Measurements from ENCODE around the gene OCA2.

OCA2 gene

DNA sequence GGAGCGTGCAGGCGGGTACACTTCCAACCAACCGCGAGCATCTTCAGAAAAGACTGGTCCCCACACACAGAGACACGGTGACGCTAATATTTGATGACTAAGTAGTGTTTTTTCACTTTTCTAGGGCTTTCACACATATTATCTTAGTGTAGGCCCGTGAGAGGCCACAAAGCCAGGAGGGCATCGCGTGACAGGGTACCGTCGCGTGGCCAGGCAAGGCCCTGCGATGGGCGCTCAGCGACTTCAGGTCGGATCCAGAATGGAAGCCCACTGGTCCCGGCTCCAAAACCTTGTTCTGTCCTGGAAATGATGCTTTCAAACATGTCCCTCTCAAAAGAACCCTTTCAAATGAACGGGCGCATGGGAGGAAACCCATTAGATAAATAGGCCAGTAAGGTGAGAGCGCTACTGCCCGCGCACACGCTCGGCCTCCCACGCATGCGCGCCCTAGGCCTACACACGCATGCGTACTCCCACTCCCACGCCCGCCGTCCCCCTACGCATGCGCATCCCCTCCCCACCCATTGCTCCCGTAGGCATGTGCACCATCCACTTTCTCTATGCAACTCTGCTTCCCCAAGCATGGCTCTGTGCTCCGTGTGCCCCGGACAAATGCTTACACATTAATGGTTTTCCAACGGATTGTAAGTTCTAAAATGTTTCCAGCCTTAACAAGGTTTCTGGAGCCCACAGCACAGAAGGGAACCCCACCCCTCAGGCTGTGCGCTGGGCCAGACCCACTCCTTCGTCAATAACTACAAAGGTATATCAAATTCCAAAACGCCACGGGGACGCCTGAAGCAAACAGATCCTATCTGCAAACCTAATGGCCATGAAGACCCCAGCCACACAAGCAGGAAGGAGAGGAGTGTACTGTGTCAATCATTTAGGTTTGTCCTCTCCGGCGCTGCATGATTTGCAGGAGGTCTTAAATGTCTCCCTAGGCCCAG is 72.1 kb downstream of the OCA2 start:
- H3K36me3 ChIP-seq (ENCODE audit: insufficient read depth, low read length), result no peaks in the 10 kb centered on the region
- H3K9ac ChIP-seq (ENCODE audit: low read depth, low read length), result no peak overlapping the region
- H3K4me1 ChIP-seq (ENCODE audit: insufficient read depth, low read length), result no peaks in the 10 kb centered on the region
- H3K9me3 ChIP-seq (ENCODE audit: insufficient read depth, low read depth, low read length), result no peaks in the 10 kb centered on the region
- H3K27me3 ChIP-seq (ENCODE audit: insufficient read depth, low read length), result no peaks in the 10 kb centered on the region
- WGBS, result 96% methylated on average over 45 of the region's 45 CpGs
- no peak overlapping the region for H3K27ac ChIP-seq (ENCODE audit: low read depth, low read length)
- no peak overlapping the region for H3K4me3 ChIP-seq (ENCODE audit: low read length)

DNA sequence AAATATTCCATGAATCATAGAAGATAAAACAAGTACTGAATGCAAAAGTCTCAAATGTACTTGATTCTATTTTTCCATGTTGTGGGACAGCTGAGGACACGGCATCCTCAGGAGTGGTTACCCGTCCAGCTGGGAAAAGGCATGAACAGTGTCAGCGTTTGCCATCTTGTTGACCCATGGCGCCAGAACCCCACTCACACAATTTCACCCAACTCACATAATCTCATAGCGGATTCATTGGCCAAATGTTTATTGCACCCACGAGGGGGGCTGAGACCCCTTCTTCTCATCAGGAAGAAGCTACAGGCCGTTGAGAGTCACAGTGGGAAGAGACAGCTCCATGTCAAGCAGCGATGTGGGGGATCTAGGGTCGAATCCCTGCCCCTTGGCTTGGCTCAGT is 72.9 kb downstream of the OCA2 start:
- 92% methylated on average over 9 of the region's 9 CpGs for WGBS
- Histone ChIP-seq H3K9me3 (ENCODE audit: insufficient read depth, low read depth, low read length) (no peaks in the 10 kb centered on the region), H3K9ac (ENCODE audit: low read depth, low read length) (no peak overlapping the region), H3K27me3 (ENCODE audit: insufficient read depth, low read length) (no peaks in the 10 kb centered on the region), H3K4me1 (ENCODE audit: insufficient read depth, low read length) (no peaks in the 10 kb centered on the region), H3K4me3 (ENCODE audit: low read length) (no peak overlapping the region), H3K36me3 (ENCODE audit: insufficient read depth, low read length) (no peaks in the 10 kb centered on the region), H3K27ac (ENCODE audit: low read depth, low read length) (no peak overlapping the region)

DNA sequence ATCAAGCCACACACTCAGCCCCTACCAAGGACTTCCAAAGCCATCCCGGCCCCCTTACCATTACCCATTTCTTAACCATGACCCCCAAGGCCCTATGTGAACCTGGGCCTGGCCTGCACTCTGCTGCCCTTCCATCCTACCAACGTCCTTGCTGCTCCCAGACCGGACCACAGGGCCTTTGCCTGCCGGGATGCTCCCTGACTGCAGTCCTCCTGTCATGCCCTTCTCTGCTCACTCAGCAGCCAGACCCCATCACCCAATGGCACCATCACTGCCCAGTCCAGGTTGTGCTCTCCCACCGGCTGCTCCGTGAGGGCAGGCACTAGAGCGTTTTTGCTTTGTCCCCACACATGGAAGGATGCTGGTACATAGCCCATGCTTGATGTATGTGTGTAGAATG is 73.7 kb downstream of the OCA2 start:
- no peaks in the 10 kb centered on the region for H3K36me3 ChIP-seq (ENCODE audit: insufficient read depth, low read length)
- H3K4me3 ChIP-seq (ENCODE audit: low read length), result no peak overlapping the region
- H3K27me3 ChIP-seq (ENCODE audit: insufficient read depth, low read length), result no peaks in the 10 kb centered on the region
- no peak overlapping the region for H3K27ac ChIP-seq (ENCODE audit: low read depth, low read length)
- no peaks in the 10 kb centered on the region; the same call in 1 of the 2 replicates for H3K4me1 ChIP-seq (ENCODE audit: insufficient read depth, low read length)
- H3K9me3 ChIP-seq (ENCODE audit: insufficient read depth, low read depth, low read length), result no peaks in the 10 kb centered on the region
- 92% methylated on average over 7 of the region's 7 CpGs for WGBS
- no peak overlapping the region for H3K9ac ChIP-seq (ENCODE audit: low read depth, low read length)

DNA sequence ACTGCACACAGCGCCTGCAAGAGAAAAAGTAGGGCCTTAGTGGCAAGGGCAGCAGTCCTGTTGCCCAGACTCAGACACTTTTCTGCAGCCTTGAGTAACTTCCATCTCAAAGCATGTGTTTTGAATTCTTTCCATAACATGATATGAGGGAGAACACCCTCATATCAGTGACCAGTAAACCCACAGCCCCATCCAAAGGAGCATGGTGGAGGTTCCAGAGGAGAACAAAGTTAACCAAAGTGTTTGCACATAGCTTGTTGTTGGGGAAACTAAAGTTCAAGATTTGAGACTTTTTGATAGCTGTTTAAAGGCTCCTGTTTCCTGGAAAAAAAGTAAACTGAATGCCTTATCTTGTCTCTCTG is 74.2 kb downstream of the OCA2 start:
- Histone ChIP-seq H3K27ac (ENCODE audit: low read depth, low read length) (no peak overlapping the region), H3K4me3 (ENCODE audit: low read length) (no peak overlapping the region), H3K9ac (ENCODE audit: low read depth, low read length) (no peak overlapping the region), H3K36me3 (ENCODE audit: insufficient read depth, low read length) (no peaks in the 10 kb centered on the region), H3K4me1 (ENCODE audit: insufficient read depth, low read length) (peaks cover 4% of the 10 kb centered on the region), H3K9me3 (ENCODE audit: insufficient read depth, low read depth, low read length) (no peaks in the 10 kb centered on the region), H3K27me3 (ENCODE audit: insufficient read depth, low read length) (no peaks in the 10 kb centered on the region)
- 100% methylated on average over 1 of the region's 1 CpG for WGBS

DNA sequence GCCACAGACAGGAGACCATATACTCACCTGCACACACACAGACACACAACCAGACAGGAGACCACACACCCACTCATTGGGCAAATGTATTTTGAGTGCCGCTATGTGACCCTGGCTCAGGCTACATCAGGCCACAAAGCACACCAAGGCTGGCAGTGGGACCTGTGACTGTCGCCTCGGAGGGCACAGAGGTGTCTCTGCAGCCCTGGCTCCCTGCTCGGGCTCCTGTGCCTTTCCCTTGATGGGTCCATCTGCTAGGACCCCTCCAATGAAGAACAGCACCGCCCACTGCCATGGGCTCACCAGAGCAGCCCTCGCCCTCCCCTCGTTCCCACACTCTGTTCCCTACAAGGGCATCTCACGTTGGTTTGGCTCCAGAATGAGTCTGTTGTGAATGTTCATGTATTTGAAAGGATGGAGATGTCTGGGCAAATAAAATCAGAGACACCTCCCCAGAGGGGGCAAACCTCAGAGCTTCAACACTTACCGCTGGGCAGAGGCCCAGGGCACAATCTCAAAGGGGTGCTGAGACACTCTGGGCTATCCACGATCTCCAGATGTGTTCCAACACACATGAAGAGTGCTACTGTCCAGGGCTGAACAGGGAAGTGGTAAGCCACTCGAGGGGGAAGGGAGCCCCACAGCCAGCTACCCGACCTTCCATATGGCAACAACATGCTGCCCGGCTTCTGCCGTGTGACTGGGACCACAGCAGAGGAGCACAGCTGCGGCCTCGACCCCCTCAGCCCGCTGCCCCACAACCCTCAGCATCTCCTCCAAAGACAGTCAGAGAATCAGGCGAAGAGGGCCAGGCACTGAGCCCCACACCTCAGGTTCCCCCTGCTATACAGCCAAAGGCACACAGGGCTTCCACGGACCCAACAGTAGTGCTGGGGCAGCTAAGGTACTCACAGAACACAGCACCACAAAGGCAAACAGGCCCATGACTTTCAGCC is 74.9 kb downstream of the OCA2 start:
- 93% methylated on average over 18 of the region's 19 CpGs for WGBS
- Histone ChIP-seq H3K27ac (ENCODE audit: low read depth, low read length) (no peak overlapping the region), H3K36me3 (ENCODE audit: insufficient read depth, low read length) (no peaks in the 10 kb centered on the region), H3K9me3 (ENCODE audit: insufficient read depth, low read depth, low read length) (no peaks in the 10 kb centered on the region), H3K9ac (ENCODE audit: low read depth, low read length) (no peak overlapping the region), H3K4me1 (ENCODE audit: insufficient read depth, low read length) (peaks cover 10% of the 10 kb centered on the region), H3K4me3 (ENCODE audit: low read length) (no peak overlapping the region), H3K27me3 (ENCODE audit: insufficient read depth, low read length) (no peaks in the 10 kb centered on the region)

DNA sequence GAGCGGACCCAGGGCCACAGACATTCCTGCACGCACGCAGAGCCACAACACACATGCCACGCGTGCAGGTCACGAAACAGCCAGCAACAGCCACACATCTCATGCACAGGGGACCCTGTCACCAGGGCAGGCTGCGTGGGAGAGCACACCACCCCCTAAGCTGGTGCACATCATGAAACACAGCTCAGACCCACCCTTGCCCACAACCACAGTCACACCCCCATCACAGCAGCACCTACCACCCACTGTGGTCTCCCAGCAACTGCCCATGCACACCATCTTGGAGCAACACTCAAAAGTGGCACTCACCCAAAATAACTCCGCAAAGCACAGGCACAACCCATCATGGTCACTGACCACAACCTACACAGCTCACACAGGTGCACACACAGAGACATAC is 75.7 kb downstream of the OCA2 start:
- Histone ChIP-seq H3K27me3 (ENCODE audit: insufficient read depth, low read length) (0 out of 2 replicates have a peak, but pooled peaks cover 4% of the 10 kb centered on the region), H3K9ac (ENCODE audit: low read depth, low read length) (no peak overlapping the region), H3K4me3 (ENCODE audit: low read length) (no peak overlapping the region), H3K27ac (ENCODE audit: low read depth, low read length) (no peak overlapping the region), H3K9me3 (ENCODE audit: insufficient read depth, low read depth, low read length) (no peaks in the 10 kb centered on the region), H3K36me3 (ENCODE audit: insufficient read depth, low read length) (no peaks in the 10 kb centered on the region), H3K4me1 (ENCODE audit: insufficient read depth, low read length) (peaks cover 13% of the 10 kb centered on the region)
- 95% methylated on average over 8 of the region's 8 CpGs for WGBS

DNA sequence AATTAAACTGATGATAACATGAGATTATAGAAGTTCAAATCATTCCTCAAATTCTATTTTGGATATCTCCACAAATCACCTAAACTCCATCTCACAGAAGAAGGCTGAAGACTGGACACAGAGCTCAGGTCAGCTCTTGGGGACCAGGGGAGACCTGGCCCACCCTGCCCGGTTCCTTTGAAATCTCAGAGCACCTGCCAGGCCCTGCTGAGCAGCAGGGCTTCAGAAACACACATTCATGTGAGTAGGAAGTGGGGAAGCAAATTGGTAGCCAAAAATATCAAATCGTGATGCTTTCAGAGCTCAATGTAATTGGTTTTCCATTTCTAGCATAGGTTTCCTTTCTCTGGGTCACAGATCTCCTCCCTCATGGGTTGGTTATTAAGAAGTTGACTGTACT is 76.2 kb downstream of the OCA2 start:
- no peaks in the 10 kb centered on the region for H3K36me3 ChIP-seq (ENCODE audit: insufficient read depth, low read length)
- H3K4me1 ChIP-seq (ENCODE audit: insufficient read depth, low read length), result peaks cover 13% of the 10 kb centered on the region
- 0 out of 2 replicates have a peak, but pooled peaks cover 4% of the 10 kb centered on the region for H3K27me3 ChIP-seq (ENCODE audit: insufficient read depth, low read length)
- H3K4me3 ChIP-seq (ENCODE audit: low read length), result no peak overlapping the region
- no peaks in the 10 kb centered on the region for H3K9me3 ChIP-seq (ENCODE audit: insufficient read depth, low read depth, low read length)
- H3K9ac ChIP-seq (ENCODE audit: low read depth, low read length), result no peak overlapping the region
- WGBS, result 92% methylated on average over 2 of the region's 2 CpGs
- no peak overlapping the region for H3K27ac ChIP-seq (ENCODE audit: low read depth, low read length)

DNA sequence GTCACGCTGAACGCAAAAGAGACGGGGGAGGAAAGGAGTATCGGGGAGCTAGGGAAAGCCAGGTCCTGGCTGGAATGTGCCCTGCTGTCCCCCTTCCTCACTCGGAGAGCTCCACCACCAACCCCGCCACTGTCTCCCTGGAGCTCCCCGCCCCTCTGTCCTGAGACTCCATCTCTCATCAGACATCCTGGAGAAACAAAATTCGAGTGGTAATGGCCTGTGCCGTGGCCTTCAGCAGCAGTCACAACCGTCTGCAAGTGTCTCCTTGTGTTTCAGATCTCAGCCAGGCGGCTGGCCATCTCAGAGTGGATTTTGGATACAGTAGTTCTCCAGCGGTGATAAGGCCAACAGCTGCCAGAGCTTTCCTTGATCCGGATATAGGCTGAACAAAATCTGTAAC is 76.9 kb downstream of the OCA2 start:
- Histone ChIP-seq H3K9ac (ENCODE audit: low read depth, low read length) (no peak overlapping the region), H3K9me3 (ENCODE audit: insufficient read depth, low read depth, low read length) (no peaks in the 10 kb centered on the region), H3K27me3 (ENCODE audit: insufficient read depth, low read length) (0 out of 2 replicates have a peak, but pooled peaks cover 4% of the 10 kb centered on the region), H3K4me1 (ENCODE audit: insufficient read depth, low read length) (peaks cover 13% of the 10 kb centered on the region), H3K4me3 (ENCODE audit: low read length) (no peak overlapping the region), H3K27ac (ENCODE audit: low read depth, low read length) (no peak overlapping the region), H3K36me3 (ENCODE audit: insufficient read depth, low read length) (no peaks in the 10 kb centered on the region)
- WGBS, result 87% methylated on average over 13 of the region's 13 CpGs

DNA sequence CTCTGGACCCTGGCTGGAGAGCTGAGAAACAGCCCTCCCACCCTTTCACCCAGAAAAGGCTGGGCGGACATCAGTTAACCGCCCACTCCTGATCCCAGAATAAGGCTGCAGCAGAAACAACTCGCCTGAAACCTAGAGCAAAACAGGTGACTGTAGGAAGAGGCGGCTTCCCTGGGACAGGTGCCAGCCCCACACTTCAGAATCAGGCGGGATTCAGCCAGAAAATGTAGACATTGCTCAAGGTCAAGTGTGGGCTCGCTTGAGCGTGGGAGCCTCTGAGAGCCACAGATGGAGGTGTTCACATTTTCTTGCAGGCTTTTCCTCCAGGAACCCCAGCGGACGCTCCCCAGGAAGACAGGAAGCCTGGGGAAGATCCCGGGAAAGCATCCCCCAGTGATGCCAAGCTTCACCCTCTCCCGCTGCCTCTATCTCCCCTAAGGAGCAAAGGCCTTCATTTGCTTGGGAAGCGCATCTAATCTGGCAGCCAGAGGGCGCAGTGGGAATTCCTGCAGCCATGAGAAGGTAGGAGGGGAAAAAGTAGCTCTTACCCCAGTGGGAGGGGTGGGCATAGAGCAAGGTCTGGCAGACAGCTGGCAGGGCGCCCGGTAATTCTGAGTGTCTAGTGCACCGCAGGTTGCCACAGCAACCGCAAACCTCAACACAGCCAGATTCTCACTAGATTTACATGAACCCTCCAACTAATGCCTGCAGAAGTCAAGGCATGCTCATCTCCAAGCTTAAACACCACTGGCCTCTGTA is 77.7 kb downstream of the OCA2 start:
- H3K9me3 ChIP-seq (ENCODE audit: insufficient read depth, low read depth, low read length), result no peaks in the 10 kb centered on the region
- H3K4me1 ChIP-seq (ENCODE audit: insufficient read depth, low read length), result peaks cover 13% of the 10 kb centered on the region
- 79% methylated on average over 17 of the region's 17 CpGs for whole genome bisulfite sequencing
- no peak overlapping the region for H3K27ac ChIP-seq (ENCODE audit: low read depth, low read length)
- H3K9ac ChIP-seq (ENCODE audit: low read depth, low read length), result no peak overlapping the region
- H3K4me3 ChIP-seq (ENCODE audit: low read length), result no peak overlapping the region
- H3K36me3 ChIP-seq (ENCODE audit: insufficient read depth, low read length), result no peaks in the 10 kb centered on the region
- H3K27me3 ChIP-seq (ENCODE audit: insufficient read depth, low read length), result 0 out of 2 replicates have a peak, but pooled peaks cover 4% of the 10 kb centered on the region

DNA sequence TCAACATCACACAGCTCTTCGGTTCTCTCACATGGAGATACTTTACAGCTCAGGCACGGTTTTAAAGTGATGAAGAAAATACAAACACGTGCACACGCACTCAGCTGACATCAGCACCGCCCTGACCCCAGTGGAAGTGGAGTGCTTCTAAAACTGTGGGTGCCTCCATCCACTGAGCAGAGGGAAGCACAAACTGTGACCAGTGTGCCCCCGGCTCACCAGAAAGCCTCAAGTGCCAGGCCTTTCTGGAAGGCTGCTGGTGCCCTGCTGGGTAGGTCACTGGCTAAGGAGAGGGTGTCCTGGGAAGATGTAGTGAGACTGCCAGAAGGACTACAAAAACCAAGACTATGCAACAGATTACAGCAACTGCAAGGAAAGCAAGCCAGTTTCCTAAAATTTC is 78.5 kb downstream of the OCA2 start:
- Histone ChIP-seq H3K27me3 (ENCODE audit: insufficient read depth, low read length) (0 out of 2 replicates have a peak, but pooled peaks cover 4% of the 10 kb centered on the region), H3K9me3 (ENCODE audit: insufficient read depth, low read depth, low read length) (no peaks in the 10 kb centered on the region), H3K36me3 (ENCODE audit: insufficient read depth, low read length) (no peaks in the 10 kb centered on the region), H3K9ac (ENCODE audit: low read depth, low read length) (no peak overlapping the region), H3K4me3 (ENCODE audit: low read length) (no peak overlapping the region), H3K4me1 (ENCODE audit: insufficient read depth, low read length) (peaks cover 13% of the 10 kb centered on the region), H3K27ac (ENCODE audit: low read depth, low read length) (no peak overlapping the region)
- 98% methylated on average over 6 of the region's 6 CpGs for WGBS

Measured in HUES64 (cell line).